WTC11 (cell line): Measurements from ENCODE around the gene EOMES. TPM values are rescaled to one million over a fixed set of nuclear protein-coding genes. Genes with fewer than 3 reads are reported as not detected.

Experiments
- ATAC-seq: fragments of 200-7000 bp; cut with Tn5 transposase; 2 replicates; pipeline ENCODE4 v1.10.0; 2021; ENCODE audit warnings: mild to moderate bottlenecking, moderate library complexity
- CTCF ChIA-PET: fragments of 300-600 bp; sonication (Branson Sonifier 250); formaldehyde crosslinking; loops from one replicate; lab custom pipeline; 2021; ENCODE audit warnings: antibody characterized with exemption; lab: Charles Lee
- POLR2A ChIA-PET: fragments of 350-600 bp; sonication (Branson Sonifier 250); formaldehyde crosslinking; loops from one replicate; lab custom pipeline; 2021; ENCODE audit warnings: antibody characterized with exemption; lab: Charles Lee
- DNase-seq: peaks from one replicate; pipeline ENCODE4 v3.0.0; 2021; ENCODE audit warnings: low spot score
- H3K27ac Mint-ChIP-seq: 2 replicates; pipeline ENCODE4 v1.8.0; 2021; ENCODE audit warnings: mixed read lengths
- H3K27me3 Mint-ChIP-seq: 2 replicates; pipeline ENCODE4 v1.8.0; 2021; ENCODE audit warnings: low read depth, mild to moderate bottlenecking, moderate library complexity, mixed read lengths
- H3K36me3 Mint-ChIP-seq: 2 replicates; pipeline ENCODE4 v1.8.0; 2021; ENCODE audit warnings: mixed read lengths
- H3K4me1 Mint-ChIP-seq: 2 replicates; pipeline ENCODE4 v1.8.0; 2022; ENCODE audit warnings: mixed read lengths
- H3K4me3 Mint-ChIP-seq: 2 replicates; pipeline ENCODE4 v1.8.0; 2021; ENCODE audit warnings: mild to moderate bottlenecking, moderate library complexity, mixed read lengths
- H3K9me3 Mint-ChIP-seq: 2 replicates; pipeline ENCODE4 v1.8.0; 2021; ENCODE audit warnings: mixed read lengths
- CBFB ChIP-seq: sonication (generic); formaldehyde crosslinking; IDR thresholded peaks from 2 replicates; pipeline ENCODE4 v1.8.1; 2022; ENCODE audit warnings: mild to moderate bottlenecking, low read depth, missing genetic modification reagents
- FOXP1 ChIP-seq: sonication (generic); formaldehyde crosslinking; IDR thresholded peaks from 2 replicates; pipeline ENCODE4 v1.8.0; 2022; ENCODE audit warnings: missing genetic modification reagents, mild to moderate bottlenecking, moderate library complexity, borderline replicate concordance
- JAZF1 ChIP-seq: fragments of 250-450 bp; sonication (Bioruptor Pico); IDR thresholded peaks from 2 replicates; pipeline ENCODE4 v1.9.0; 2021; ENCODE audit warnings: moderate library complexity, mild to moderate bottlenecking, inconsistent platforms
- KAT7 ChIP-seq: sonication (generic); formaldehyde crosslinking; IDR thresholded peaks from 2 replicates; pipeline ENCODE4 v1.8.1; 2023; ENCODE audit warnings: missing genetic modification reagents, mild to moderate bottlenecking, borderline replicate concordance
- RELA ChIP-seq: sonication (generic); formaldehyde crosslinking; IDR thresholded peaks from 2 replicates; pipeline ENCODE4 v1.8.1; 2022; ENCODE audit warnings: missing genetic modification reagents, mild to moderate bottlenecking, borderline replicate concordance
- SOX15 ChIP-seq: fragments of 250-450 bp; sonication (Bioruptor Pico); IDR thresholded peaks from 2 replicates; pipeline ENCODE4 v1.9.0; 2021; ENCODE audit warnings: mild to moderate bottlenecking
- ZNF219 ChIP-seq: sonication (generic); formaldehyde crosslinking; IDR thresholded peaks from 2 replicates; pipeline ENCODE4 v1.8.0; 2023; ENCODE audit warnings: missing genetic modification reagents, mild to moderate bottlenecking, borderline replicate concordance
- ZNF263 ChIP-seq: sonication (generic); formaldehyde crosslinking; IDR thresholded peaks from 2 replicates; pipeline ENCODE4 v1.8.1; 2022; ENCODE audit warnings: low read depth, mild to moderate bottlenecking, moderate library complexity, missing genetic modification reagents
- ZNF317 ChIP-seq: sonication (generic); formaldehyde crosslinking; IDR thresholded peaks from 2 replicates; pipeline ENCODE4 v1.8.1; 2023; ENCODE audit warnings: low read depth, mild to moderate bottlenecking, moderate library complexity, missing genetic modification reagents, borderline replicate concordance
- total RNA-seq: library from RNA; stranded (reverse); gene quantifications from 3 replicates; pipeline ENCODE4 v1.2.3, GENCODE V29; 2021
- TF ChIP-seq, protein P1 (sequence below): sonication (generic); formaldehyde crosslinking; IDR thresholded peaks from 2 replicates; pipeline ENCODE4 v1.8.1; 2023; ENCODE audit warnings: mild to moderate bottlenecking, moderate library complexity, missing genetic modification reagents
- TF ChIP-seq, protein P2 (sequence below): sonication (generic); formaldehyde crosslinking; IDR thresholded peaks from 2 replicates; pipeline ENCODE4 v1.8.0; 2022; ENCODE audit warnings: mild to moderate bottlenecking, missing genetic modification reagents
- TF ChIP-seq, protein P3 (sequence below): sonication (generic); formaldehyde crosslinking; IDR thresholded peaks from 2 replicates; pipeline ENCODE4 v1.8.1; 2022; ENCODE audit warnings: mild to moderate bottlenecking, missing genetic modification reagents, moderate library complexity, borderline replicate concordance
- TF ChIP-seq, protein P4 (sequence below): fragments of 250-450 bp; sonication (Bioruptor Pico); IDR thresholded peaks from 2 replicates; pipeline ENCODE4 v1.9.0; 2021; ENCODE audit warnings: mild to moderate bottlenecking
- TF ChIP-seq, protein P5 (sequence below): fragments of 250-450 bp; sonication (Bioruptor Pico); conservative IDR thresholded peaks from 2 replicates; pipeline ENCODE4 v1.9.0; 2021; ENCODE audit warnings: mild to moderate bottlenecking
- TF ChIP-seq, protein P6 (sequence below): sonication (generic); formaldehyde crosslinking; IDR thresholded peaks from 2 replicates; pipeline ENCODE4 v1.8.1; 2022; ENCODE audit warnings: missing genetic modification reagents, borderline replicate concordance
- TF ChIP-seq, protein P7 (sequence below): fragments of 250-450 bp; sonication (Bioruptor Pico); IDR thresholded peaks from 2 replicates; pipeline ENCODE4 v1.9.0; 2021; ENCODE audit warnings: mild to moderate bottlenecking, borderline replicate concordance
- TF ChIP-seq, protein P8 (sequence below): sonication (generic); formaldehyde crosslinking; IDR thresholded peaks from 2 replicates; pipeline ENCODE4 v1.8.1; 2023; ENCODE audit warnings: mild to moderate bottlenecking, missing genetic modification reagents
- TF ChIP-seq, protein P9 (sequence below): sonication (generic); formaldehyde crosslinking; IDR thresholded peaks from 2 replicates; pipeline ENCODE4 v1.8.1; 2022; ENCODE audit warnings: low read depth, mild to moderate bottlenecking, moderate library complexity, missing genetic modification reagents, borderline replicate concordance

EOMES gene
- total RNA-seq, 1 experiment from 2014 or later = 1.4 TPM

DNA sequence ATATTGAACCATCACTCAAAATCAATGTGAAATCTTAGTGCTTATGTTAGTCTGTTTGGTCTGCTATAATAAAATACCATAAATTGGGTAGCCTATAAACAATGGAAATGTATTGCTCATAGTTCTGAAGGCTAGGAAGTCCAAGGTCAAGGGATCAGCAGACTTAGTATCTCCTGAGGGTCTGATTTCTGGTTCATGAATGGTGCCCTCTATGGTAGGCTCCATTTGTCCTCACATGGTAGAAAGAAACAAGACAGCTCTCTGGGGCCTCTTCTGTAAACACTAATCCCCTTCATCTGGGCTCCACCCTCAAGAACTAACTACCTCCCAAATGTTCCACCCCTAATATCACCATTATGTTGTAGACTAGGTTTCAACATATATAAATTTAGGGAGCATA is 15.0 kb upstream of the EOMES start:
- Mint-ChIP-seq H3K36me3 (no peaks in the 10 kb centered on the region), H3K4me3 (no peak overlapping the region), H3K27ac (no peak overlapping the region), H3K4me1 (peaks cover under 1% of the 10 kb centered on the region; the same call in 1 of the 2 replicates), H3K27me3 (peaks cover 29% of the 10 kb centered on the region), H3K9me3 (no peaks in the 10 kb centered on the region)
- no peak for ATAC-seq
- CTCF ChIA-PET = interaction anchor here (0.6 to 2.4 kb wide), 2 partner anchors 25 to 241 kb away, joined by 3 to 9 read pairs; no protein-coding TSS in a partner anchor
- TF ChIP-seq RELA (CRISPR knock-in tag) (no peak), CBFB (no peak), ZNF317 (no peak), FOXP1 (CRISPR knock-in tag) (no peak), SOX15 (no peak), JAZF1 (CRISPR knock-in tag) (no peak), ZNF219 (CRISPR knock-in tag) (no peak), ZNF263 (CRISPR knock-in tag) (no peak), KAT7 (CRISPR knock-in tag) (no peak)
- TF ChIP-seq, protein P1, sequence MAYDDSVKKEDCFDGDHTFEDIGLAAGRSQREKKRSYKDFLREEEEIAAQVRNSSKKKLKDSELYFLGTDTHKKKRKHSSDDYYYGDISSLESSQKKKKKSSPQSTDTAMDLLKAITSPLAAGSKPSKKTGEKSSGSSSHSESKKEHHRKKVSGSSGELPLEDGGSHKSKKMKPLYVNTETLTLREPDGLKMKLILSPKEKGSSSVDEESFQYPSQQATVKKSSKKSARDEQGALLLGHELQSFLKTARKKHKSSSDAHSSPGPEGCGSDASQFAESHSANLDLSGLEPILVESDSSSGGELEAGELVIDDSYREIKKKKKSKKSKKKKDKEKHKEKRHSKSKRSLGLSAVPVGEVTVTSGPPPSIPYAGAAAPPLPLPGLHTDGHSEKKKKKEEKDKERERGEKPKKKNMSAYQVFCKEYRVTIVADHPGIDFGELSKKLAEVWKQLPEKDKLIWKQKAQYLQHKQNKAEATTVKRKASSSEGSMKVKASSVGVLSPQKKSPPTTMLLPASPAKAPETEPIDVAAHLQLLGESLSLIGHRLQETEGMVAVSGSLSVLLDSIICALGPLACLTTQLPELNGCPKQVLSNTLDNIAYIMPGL (CRISPR knock-in tag) = no peak
- TF ChIP-seq, protein P2, sequence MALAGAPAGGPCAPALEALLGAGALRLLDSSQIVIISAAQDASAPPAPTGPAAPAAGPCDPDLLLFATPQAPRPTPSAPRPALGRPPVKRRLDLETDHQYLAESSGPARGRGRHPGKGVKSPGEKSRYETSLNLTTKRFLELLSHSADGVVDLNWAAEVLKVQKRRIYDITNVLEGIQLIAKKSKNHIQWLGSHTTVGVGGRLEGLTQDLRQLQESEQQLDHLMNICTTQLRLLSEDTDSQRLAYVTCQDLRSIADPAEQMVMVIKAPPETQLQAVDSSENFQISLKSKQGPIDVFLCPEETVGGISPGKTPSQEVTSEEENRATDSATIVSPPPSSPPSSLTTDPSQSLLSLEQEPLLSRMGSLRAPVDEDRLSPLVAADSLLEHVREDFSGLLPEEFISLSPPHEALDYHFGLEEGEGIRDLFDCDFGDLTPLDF (CRISPR knock-in tag) = no peak
- TF ChIP-seq, protein P3, sequence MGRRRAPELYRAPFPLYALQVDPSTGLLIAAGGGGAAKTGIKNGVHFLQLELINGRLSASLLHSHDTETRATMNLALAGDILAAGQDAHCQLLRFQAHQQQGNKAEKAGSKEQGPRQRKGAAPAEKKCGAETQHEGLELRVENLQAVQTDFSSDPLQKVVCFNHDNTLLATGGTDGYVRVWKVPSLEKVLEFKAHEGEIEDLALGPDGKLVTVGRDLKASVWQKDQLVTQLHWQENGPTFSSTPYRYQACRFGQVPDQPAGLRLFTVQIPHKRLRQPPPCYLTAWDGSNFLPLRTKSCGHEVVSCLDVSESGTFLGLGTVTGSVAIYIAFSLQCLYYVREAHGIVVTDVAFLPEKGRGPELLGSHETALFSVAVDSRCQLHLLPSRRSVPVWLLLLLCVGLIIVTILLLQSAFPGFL (CRISPR knock-in tag) = no peak
- TF ChIP-seq, protein P4, sequence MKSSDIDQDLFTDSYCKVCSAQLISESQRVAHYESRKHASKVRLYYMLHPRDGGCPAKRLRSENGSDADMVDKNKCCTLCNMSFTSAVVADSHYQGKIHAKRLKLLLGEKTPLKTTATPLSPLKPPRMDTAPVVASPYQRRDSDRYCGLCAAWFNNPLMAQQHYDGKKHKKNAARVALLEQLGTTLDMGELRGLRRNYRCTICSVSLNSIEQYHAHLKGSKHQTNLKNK (CRISPR knock-in tag) = no peak
- TF ChIP-seq, protein P5, sequence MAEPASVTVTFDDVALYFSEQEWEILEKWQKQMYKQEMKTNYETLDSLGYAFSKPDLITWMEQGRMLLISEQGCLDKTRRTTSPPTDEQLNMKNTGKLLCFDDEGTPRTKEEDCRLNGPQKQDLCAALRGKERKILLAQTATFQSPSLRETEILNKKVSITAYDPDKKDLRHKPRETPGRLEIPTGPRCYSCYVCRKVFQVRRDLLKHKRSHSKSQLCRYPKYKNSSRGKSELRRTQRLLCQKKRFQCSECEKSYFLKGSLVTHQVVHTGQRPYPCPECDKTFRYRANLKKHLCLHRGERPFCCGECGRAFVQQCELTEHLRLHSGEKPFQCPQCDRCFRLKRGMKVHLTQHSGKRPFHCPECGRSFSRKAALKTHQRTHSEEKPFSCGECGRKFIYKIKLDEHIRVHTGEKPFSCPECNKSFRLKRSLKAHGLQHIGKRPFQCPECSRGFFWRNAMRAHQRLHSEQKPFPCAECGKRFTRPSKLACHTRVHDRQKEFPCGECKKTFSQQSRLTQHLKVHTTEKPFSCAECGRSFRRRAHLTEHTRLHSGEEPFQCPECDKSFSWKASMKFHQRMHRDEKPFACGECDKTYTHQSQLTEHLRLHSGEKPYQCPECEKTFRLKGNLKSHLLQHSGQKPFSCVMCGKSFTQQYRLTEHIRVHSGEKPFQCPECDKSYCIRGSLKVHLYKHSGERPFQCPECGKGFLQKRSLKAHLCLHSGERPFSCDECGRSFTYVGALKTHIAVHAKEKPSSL (CRISPR knock-in tag) = no peak
- TF ChIP-seq, protein P6, sequence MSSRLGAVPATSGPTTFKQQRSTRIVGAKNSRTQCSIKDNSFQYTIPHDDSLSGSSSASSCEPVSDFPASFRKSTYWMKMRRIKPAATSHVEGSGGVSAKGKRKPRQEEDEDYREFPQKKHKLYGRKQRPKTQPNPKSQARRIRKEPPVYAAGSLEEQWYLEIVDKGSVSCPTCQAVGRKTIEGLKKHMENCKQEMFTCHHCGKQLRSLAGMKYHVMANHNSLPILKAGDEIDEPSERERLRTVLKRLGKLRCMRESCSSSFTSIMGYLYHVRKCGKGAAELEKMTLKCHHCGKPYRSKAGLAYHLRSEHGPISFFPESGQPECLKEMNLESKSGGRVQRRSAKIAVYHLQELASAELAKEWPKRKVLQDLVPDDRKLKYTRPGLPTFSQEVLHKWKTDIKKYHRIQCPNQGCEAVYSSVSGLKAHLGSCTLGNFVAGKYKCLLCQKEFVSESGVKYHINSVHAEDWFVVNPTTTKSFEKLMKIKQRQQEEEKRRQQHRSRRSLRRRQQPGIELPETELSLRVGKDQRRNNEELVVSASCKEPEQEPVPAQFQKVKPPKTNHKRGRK (CRISPR knock-in tag) = no peak
- TF ChIP-seq, protein P7, sequence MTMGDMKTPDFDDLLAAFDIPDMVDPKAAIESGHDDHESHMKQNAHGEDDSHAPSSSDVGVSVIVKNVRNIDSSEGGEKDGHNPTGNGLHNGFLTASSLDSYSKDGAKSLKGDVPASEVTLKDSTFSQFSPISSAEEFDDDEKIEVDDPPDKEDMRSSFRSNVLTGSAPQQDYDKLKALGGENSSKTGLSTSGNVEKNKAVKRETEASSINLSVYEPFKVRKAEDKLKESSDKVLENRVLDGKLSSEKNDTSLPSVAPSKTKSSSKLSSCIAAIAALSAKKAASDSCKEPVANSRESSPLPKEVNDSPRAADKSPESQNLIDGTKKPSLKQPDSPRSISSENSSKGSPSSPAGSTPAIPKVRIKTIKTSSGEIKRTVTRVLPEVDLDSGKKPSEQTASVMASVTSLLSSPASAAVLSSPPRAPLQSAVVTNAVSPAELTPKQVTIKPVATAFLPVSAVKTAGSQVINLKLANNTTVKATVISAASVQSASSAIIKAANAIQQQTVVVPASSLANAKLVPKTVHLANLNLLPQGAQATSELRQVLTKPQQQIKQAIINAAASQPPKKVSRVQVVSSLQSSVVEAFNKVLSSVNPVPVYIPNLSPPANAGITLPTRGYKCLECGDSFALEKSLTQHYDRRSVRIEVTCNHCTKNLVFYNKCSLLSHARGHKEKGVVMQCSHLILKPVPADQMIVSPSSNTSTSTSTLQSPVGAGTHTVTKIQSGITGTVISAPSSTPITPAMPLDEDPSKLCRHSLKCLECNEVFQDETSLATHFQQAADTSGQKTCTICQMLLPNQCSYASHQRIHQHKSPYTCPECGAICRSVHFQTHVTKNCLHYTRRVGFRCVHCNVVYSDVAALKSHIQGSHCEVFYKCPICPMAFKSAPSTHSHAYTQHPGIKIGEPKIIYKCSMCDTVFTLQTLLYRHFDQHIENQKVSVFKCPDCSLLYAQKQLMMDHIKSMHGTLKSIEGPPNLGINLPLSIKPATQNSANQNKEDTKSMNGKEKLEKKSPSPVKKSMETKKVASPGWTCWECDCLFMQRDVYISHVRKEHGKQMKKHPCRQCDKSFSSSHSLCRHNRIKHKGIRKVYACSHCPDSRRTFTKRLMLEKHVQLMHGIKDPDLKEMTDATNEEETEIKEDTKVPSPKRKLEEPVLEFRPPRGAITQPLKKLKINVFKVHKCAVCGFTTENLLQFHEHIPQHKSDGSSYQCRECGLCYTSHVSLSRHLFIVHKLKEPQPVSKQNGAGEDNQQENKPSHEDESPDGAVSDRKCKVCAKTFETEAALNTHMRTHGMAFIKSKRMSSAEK = no peak
- TF ChIP-seq, protein P8, sequence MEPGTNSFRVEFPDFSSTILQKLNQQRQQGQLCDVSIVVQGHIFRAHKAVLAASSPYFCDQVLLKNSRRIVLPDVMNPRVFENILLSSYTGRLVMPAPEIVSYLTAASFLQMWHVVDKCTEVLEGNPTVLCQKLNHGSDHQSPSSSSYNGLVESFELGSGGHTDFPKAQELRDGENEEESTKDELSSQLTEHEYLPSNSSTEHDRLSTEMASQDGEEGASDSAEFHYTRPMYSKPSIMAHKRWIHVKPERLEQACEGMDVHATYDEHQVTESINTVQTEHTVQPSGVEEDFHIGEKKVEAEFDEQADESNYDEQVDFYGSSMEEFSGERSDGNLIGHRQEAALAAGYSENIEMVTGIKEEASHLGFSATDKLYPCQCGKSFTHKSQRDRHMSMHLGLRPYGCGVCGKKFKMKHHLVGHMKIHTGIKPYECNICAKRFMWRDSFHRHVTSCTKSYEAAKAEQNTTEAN (CRISPR knock-in tag) = no peak
- TF ChIP-seq, protein P9, sequence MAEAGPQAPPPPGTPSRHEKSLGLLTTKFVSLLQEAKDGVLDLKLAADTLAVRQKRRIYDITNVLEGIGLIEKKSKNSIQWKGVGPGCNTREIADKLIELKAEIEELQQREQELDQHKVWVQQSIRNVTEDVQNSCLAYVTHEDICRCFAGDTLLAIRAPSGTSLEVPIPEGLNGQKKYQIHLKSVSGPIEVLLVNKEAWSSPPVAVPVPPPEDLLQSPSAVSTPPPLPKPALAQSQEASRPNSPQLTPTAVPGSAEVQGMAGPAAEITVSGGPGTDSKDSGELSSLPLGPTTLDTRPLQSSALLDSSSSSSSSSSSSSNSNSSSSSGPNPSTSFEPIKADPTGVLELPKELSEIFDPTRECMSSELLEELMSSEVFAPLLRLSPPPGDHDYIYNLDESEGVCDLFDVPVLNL (CRISPR knock-in tag) = no peak
- TF ChIP-seq, all 79 proteins: peak for 0
- DNase-seq = no peak
- POLR2A ChIA-PET = no interaction called here
